DMS153 treated with DMSO at 0.1 percent for 48 hours (cell line): ENCODE measurements around the gene CDC42EP5.
"Not testable (repeated sequence)": the region's sequence is repeated elsewhere in the genome, so short reads cannot be mapped to it uniquely, and the experiment has no call there.

Experiments
- DNase-seq: peaks from one replicate; lab custom pipeline; 2025; ENCODE audit not compliant: unreplicated experiment; lab: John Stamatoyannopoulos, UW

The CDC42EP5 gene, protein sequence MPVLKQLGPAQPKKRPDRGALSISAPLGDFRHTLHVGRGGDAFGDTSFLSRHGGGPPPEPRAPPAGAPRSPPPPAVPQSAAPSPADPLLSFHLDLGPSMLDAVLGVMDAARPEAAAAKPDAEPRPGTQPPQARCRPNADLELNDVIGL

DNA sequence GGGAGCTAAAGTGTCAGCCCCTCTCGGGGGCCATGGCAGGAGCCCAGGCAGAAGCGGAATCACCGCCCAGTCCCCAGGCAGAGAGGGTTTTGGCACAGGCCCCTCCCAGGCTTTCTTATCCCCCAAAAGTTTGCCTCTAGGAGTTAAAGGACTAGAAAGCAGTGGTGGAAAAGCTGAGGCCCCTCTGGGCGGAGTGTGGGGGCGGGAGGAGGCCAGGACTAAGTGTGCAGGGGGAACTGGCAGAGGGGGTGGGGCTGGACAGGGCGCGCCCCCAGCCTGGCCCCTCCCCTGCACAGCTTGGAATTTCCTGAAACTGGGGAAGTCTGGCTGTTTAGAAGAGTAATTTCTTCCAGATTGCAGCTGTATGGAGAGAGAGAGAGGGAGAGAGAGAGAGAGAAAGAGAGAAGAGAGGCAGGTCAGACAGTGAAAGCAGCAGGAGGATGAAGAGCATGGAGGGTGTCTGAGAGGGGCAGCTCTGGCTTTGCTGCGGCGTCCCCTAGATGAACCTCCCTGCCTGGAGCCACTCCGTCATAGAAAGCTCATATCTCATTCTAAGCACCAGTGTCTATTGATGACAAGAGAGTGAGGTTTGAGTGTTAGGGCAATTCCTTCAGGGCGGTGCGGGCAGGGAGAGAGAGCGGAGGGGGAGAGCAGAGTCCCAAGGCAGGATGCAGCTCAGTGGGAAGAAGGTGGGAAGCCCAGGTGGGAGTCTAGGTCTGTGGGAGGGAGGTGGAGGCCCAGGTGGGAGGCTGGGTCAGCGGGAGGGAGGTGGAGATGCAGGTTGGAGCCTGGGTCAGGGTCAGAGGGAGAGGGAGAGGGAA is at the start of gene CDC42EP5:
Gene CDC42EP5, minus strand, starts transcription at position 226 of the 821 bp plus-strand sequence. CDS start 7,749 bp downstream, outside the sequence.
- DNase-seq = no peak

GRCh38 chr19:54521860-54522513 is 48.9 kb upstream of the CDC42EP5 start:
- DNase-seq = no peak

DNA sequence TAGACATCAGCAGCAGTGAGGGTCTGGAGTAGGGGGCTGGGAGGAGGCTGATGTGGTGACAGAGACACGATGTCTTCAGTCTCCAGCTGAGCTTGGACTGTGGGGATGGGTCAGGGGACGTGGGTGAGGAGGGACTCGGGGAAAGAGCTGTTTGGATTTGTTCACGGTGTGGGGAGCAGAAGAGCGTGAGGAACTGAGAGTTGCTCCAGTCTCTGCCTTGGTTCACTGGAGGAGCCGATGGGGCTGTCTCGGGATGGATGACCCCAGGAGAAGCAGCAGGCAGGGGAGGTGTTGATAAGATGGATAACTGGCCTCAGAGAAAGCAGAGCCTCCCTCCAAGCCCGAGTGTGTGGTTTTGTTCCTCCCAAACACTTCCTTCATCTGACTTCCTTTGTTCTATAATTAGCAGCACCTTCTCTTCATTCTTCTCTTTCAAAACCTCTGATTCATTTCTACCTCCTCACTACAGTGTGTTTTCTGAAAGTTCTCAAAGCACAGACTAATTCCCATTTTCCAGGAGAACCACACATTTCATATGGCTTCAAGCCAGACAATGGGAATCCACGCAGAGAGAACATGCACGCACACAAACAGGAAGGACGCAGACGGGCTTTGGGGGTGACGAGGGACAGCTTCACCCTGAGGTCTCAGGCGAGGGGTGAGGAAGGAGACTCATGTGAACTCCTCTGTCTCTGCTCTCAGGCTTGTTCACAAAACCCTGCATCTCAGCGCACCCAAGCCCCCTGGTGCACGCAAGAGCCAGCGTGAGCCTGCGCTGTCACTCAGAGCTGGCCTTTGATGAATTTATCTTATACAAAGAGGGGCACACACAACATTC is 48.1 kb upstream of the CDC42EP5 start:
- DNase-seq = no peak

DNA sequence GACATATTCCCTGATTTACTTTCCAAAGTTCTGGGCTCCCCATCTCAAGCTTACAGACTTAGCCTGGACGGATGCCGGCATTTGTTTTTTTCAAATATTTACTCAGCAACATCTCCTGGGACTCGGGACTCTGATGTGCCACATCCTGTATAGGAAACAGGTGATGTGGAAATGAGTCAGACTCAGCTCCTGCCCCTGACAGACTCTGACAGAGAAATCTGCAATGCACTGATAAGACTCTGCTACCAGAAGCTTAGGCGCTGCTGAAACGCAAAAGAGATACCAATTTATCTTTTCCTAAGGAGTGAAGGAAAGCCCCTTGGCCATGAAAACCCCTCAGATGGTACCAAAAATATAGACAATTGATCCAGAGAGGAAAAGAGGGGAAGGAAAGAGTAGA is 45.7 kb upstream of the CDC42EP5 start:
- peak; percentile 87 for DNase-seq

GRCh38 chr19:54517483-54517882 is 44.4 kb upstream of the CDC42EP5 start:
- peak; percentile 79 for DNase-seq

DNA sequence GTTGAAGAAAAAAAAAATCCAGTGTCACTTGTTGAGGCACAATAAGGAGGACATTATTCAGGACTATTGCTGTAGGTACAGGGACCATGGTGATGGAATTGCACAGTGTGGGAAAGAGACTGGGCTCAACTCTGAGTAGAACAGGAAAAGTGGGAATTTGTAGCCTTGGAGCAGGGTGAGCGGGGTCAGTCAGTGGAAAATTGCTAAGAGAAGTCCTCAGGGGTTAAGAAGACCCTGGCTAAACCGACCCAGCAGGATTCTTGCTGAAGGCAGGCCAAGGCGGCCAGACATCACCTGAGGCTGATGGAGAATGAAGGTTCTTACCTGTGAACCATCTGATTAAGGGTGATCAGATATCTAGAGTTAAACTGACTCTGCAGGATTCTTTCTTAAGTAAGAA is 42.1 kb upstream of the CDC42EP5 start:
- no peak for DNase-seq

DNA sequence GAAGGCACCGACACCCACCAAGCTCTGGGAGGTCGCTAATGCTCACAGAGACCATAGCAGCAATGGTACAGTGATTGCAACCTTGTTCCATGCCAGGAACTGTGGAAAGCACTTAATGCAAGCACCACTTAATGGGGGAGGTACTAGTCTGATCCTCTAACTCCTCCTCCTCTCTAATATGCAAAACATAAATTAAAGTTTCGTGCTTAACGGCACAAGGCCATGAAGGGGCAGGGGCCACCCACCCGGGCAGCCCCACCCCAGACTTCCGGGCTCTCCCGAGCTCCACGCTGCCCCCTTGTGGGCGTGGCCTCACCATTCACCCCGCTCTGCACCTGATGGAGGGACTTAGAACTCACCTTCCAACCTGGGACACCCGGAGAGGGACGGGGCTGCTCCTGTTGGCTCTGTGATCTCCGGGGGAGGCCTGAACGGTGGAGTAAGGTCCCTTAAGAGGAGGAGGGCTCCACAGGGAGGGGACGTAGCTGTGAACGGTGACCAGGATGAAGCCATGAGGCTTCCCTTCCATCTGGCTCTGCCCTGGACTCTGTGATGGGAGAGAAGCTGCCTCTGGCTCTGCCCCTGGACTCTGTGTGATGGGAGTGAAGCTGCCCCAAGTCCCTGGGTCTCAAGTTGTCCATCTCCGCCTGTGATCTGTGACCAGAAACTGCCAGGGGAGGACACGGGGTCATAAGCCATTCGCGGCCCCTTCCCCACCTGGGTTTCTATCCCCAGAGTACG is 36.3 kb upstream of the CDC42EP5 start:
- not testable (repeated sequence) for DNase-seq

GRCh38 chr19:54508487-54508886 is 35.4 kb upstream of the CDC42EP5 start:
- not testable (repeated sequence) for DNase-seq

GRCh38 chr19:54507824-54508223 is 34.7 kb upstream of the CDC42EP5 start:
- no peak for DNase-seq

DNA sequence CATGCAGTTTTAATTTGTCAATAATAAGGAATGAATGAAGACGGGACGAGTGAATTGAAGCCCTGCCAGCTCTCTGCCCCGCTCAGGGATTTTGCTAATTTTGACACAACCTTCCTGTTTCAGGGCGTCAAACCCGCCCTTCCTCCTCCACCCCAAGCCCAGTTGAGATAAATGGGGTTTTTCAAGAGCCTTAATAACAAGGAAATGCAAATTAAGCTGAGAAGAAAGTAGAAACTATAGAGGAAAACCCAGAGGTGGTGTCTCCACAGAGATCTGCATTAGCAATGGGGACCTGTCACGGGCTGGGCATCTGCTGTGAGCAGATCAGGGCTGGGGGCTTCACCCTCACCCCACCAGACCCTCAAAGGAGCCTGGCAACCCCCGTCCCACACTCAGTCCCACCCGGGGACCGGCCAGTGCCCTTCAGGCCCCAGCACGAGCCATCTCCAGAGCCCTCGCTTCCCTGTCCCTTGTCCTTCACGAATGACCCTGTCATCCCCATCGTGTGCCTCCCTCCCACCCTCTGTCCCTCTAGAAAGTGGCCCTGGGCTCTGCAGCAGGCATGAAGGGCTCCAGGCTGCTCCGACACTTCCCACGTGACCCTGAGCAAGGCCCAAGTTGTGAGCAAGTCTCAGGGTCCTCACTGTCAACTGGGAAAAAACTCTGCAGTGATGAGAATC is 34.1 kb upstream of the CDC42EP5 start:
- DNase-seq = not testable (repeated sequence)

GRCh38 chr19:54506079-54506478 is 33.0 kb upstream of the CDC42EP5 start:
- DNase-seq = no peak

DNA sequence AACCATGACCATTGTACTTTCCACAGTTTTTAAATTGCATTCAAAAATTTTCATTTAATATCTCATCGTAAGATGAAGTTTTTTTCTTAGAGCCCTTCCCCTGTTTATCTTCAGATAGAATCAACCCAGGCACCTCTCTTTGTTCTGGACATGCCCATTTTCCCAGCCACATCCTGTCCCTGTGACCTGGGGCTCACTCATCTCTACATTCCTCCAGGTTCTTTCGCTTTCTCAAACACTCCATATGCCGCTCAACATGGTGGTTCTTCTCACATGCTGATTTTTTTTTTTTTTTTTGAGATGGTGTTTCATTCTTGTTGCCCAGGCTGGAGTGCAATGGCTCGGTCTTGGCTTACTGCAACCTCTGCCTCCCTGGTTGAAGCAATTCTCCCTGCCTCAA is 32.4 kb upstream of the CDC42EP5 start:
- DNase-seq = not testable (repeated sequence)

- DNase-seq = no peak
These were observed 29.5 kb upstream of the CDC42EP5 start, which contains the start of gene LAIR2 for GRCh38 chr19:54502518-54503048. Gene LAIR2 (plus strand): TSS chr19:54502831. CDS start chr19:54502919, 88 bp downstream.

- DNase-seq = not testable (repeated sequence)
These were observed 25.3 kb upstream of the CDC42EP5 start for GRCh38 chr19:54498451-54498772.

DNA sequence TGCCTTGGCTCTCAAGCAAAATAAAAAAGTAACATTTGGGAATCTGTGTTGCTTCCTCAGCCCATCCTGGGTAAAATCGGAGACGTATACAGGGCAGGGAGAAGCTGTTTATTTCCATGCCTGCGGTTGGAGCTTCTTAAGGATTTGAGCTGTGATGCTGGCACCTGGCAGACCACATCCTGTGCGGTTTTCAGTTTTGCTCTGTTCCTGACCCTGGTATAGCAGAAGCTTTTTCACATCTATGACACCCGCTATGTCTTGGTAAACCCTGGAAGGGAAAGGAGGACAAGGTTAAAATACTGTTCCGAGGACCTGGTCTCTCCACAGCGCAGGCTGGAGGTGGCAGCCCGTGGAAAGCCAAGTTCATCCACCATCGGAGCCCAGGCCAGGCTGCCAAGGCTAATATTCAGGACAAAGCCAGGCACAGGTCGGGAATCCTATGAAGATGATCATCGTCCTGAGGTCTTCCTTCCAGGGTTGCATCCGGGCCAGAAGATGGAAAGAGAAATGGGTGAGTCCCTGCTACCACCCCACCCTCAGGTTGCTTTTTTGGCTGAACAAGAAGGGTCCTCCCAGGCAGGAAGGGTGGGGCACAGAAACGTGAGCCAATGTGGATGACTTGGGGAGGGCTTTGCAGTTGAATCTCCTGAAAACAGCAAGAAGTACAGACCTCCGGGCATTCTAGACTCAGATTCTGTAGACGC is 24.8 kb upstream of the CDC42EP5 start:
- DNase-seq = not testable (repeated sequence)

GRCh38 chr19:54495284-54495683 is 22.2 kb upstream of the CDC42EP5 start:
- not testable (repeated sequence) for DNase-seq

DNA sequence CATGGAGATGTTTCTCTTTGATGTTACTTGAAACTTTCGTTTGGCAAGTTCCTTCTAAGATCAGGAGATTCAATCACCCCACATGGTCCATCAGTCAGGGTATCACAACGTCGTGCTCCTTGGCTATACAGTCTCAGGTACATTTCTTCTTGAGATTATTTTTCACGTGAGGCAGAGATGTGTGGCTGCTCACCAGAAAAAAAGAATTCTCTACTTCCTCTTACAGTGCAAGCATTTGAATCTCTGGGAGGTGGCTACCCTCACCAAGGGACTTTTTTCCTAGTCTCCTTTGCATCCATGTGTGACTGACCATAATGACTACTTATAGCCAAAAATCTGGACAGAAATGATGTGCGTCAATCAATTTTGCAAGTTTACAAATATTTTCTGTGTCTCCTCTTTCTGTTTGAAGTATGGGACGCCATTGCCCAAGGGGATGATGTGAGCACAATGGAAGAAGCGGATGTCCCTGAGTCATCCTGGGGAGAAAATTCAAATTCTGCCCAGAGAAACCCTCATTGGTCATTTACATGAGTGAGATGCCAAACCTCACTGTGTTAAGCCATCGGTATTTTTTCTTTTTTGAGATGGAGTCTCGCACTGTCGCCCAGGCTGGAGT is 21.0 kb upstream of the CDC42EP5 start:
- no peak for DNase-seq

DNA sequence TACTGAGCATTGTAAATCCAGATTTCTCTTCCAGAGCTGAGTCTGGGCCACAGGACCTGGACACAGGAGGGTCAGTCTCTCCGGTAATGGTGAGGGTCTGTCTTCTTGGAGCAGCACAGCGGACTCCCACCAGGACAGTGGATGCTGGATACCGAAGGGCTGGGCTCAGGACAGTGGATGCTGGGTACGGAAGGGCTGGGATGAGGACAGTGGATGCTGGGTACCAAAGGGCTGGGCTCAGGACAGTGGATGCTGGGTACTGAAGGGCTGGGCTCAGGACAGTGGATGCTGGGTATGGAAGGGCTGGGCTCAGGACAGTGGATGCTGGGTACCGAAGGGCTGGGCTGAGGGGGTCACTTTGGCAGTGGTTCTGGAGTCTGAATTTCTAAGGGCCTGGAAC is 20.0 kb upstream of the CDC42EP5 start:
- DNase-seq = not testable (repeated sequence)

GRCh38 chr19:54492568-54492967 is 19.5 kb upstream of the CDC42EP5 start:
- no peak for DNase-seq
